SK-N-SH (cell line): ENCODE data around the gene LEKR1. TPM values are rescaled to one million over a fixed set of nuclear protein-coding genes. Genes with fewer than 3 reads are reported as not detected.

ENCODE experiments used
- CTCF ChIA-PET: fragments of 300-600, 350-600 bp; formaldehyde crosslinking; extraction: SDS; loops from one replicate; lab custom pipeline; 2021; lab: Yijun Ruan, JAX
- POLR2A ChIA-PET: fragments of 350-600 bp; sonication (Branson Sonifier 250); formaldehyde crosslinking; extraction: SDS; loops from one replicate; lab custom pipeline; 2020; ENCODE audit warnings: antibody characterized with exemption, inconsistent platforms; lab: Yijun Ruan, JAX
- DNase-seq: peaks from one replicate; pipeline ENCODE4 v3.0.0; 2012
- H2AFZ ChIP-seq: fragments of 200-600 bp; sonication (generic); 2 replicates; pipeline ENCODE4 v1.8.1; 2016; ENCODE audit warnings: antibody characterized with exemption, mild to moderate bottlenecking, low read depth
- H3F3A ChIP-seq: fragments of 200-600 bp; sonication (generic); replicated peaks from 2 replicates; pipeline ENCODE3; 2016; ENCODE audit warnings: antibody characterized with exemption, mild to moderate bottlenecking; ENCODE audit not compliant: insufficient read depth
- H3K27ac ChIP-seq, 2 experiments: fragments of 200-500 bp in 1 of 2; fragments of 200-600 bp in 1 of 2; sonication (Bioruptor generic) in 1 of 2; sonication (generic), shearing (Covaris generic) in 1 of 2; 2 replicates each; pipeline versions ENCODE4 v1.5.1 to v1.6.1; 2014 to 2016; ENCODE audit warnings: low read depth in 2 of 2, inconsistent platforms in 1 of 2, low read length in 1 of 2, mild to moderate bottlenecking in 1 of 2, mixed read lengths in 1 of 2
- H3K27me3 ChIP-seq: fragments of 200-600 bp; sonication (generic), shearing (Covaris generic); 2 replicates; pipeline ENCODE4 v1.6.1; 2016; ENCODE audit warnings: mixed run types; ENCODE audit not compliant: insufficient read depth
- H3K36me3 ChIP-seq, 2 experiments: fragments of 200-500 bp in 1 of 2; fragments of 200-600 bp in 1 of 2; sonication (Bioruptor generic) in 1 of 2; sonication (generic) in 1 of 2; replicated peaks in 1 of 2; 2 replicates each; pipeline versions ENCODE3 to v1.5.1; 2014 to 2016; ENCODE audit warnings: low read length in 1 of 2, mild to moderate bottlenecking in 1 of 2; ENCODE audit not compliant: insufficient read depth in 2 of 2, control insufficient read depth in 1 of 2
- H3K4me1 ChIP-seq, 2 experiments: fragments of 200-500 bp in 1 of 2; fragments of 200-600 bp in 1 of 2; sonication (Bioruptor generic) in 1 of 2; sonication (generic), shearing (Covaris generic) in 1 of 2; 2 replicates each; pipeline versions ENCODE4 v1.5.1 to v1.6.1; 2014 to 2016; ENCODE audit warnings: low read depth in 1 of 2, low read length in 1 of 2, mixed run types in 1 of 2; ENCODE audit not compliant: insufficient read depth in 2 of 2, control insufficient read depth in 1 of 2
- H3K4me2 ChIP-seq: fragments of 200-600 bp; sonication (generic), shearing (Covaris generic); 2 replicates; pipeline ENCODE4 v1.6.1; 2017; ENCODE audit warnings: mixed run types
- H3K4me3 ChIP-seq, 2 experiments: fragments of 200-500 bp in 1 of 2; fragments of 200-600 bp in 1 of 2; sonication (Bioruptor generic) in 1 of 2; sonication (generic), shearing (Covaris generic) in 1 of 2; 2 replicates each; pipeline versions ENCODE4 v1.5.1 to v1.8.1; 2014 to 2016; ENCODE audit warnings: low read depth in 2 of 2, inconsistent platforms in 1 of 2, low read length in 1 of 2, mild to moderate bottlenecking in 1 of 2, mixed read lengths in 1 of 2, moderate library complexity in 1 of 2
- H3K79me2 ChIP-seq: fragments of 200-600 bp; sonication (generic); 2 replicates; pipeline ENCODE4 v1.8.1; 2017; ENCODE audit warnings: mild to moderate bottlenecking; ENCODE audit not compliant: insufficient read depth
- H3K9ac ChIP-seq: fragments of 200-600 bp; sonication (generic); 2 replicates; pipeline ENCODE4 v1.6.1; 2017; ENCODE audit warnings: mixed run types
- H3K9me2 ChIP-seq: fragments of 200-600 bp; sonication (generic); 2 replicates; pipeline ENCODE4 v1.6.1; 2017; ENCODE audit warnings: mixed run types
- H3K9me3 ChIP-seq: fragments of 200-600 bp; sonication (generic); 2 replicates; pipeline ENCODE4 v1.6.1; 2017; ENCODE audit warnings: mixed run types, mild to moderate bottlenecking, moderate library complexity
- H4K20me1 ChIP-seq: fragments of 200-600 bp; sonication (generic); 2 replicates; pipeline ENCODE4 v1.6.1; 2017; ENCODE audit warnings: mild to moderate bottlenecking, mixed run types; ENCODE audit not compliant: insufficient read depth
- CHD2 ChIP-seq: fragments of 150-350 bp; IDR thresholded peaks from 2 replicates; pipeline ENCODE4 v1.6.1; 2018; ENCODE audit warnings: low read length; ENCODE audit not compliant: partially characterized antibody
- CTCF ChIP-seq: fragments of 200-600 bp; sonication (generic); IDR thresholded peaks from 2 replicates; pipeline ENCODE4 v1.6.1; 2017; ENCODE audit warnings: antibody characterized with exemption, mild to moderate bottlenecking, moderate library complexity
- ELF1 ChIP-seq: IDR thresholded peaks from 2 replicates; pipeline ENCODE4 v1.4.0; 2012
- EP300 ChIP-seq, 2 experiments: IDR thresholded peaks; 2 replicates each; pipeline versions ENCODE4 v1.4.0 to v1.6.1; 2012; ENCODE audit warnings: borderline replicate concordance in 1 of 2, low read depth in 1 of 2, low read length in 1 of 2
- EZH2phosphoT487 ChIP-seq: fragments of 200-600 bp; sonication (generic); IDR thresholded peaks from 2 replicates; pipeline ENCODE4 v1.6.1; 2017; ENCODE audit warnings: low read depth, mixed run types, mild to moderate bottlenecking, antibody characterized with exemption, moderate library complexity, borderline replicate concordance
- FOXM1 ChIP-seq: IDR thresholded peaks from 2 replicates; pipeline ENCODE4 v1.4.0; 2012; ENCODE audit warnings: low read depth, mild to moderate bottlenecking
- GABPA ChIP-seq: IDR thresholded peaks from 2 replicates; pipeline ENCODE4 v1.4.0; 2012; ENCODE audit warnings: low read depth, mild to moderate bottlenecking
- GATA2 ChIP-seq: sonication (generic); formaldehyde crosslinking; IDR thresholded peaks from 2 replicates; pipeline ENCODE4 v1.5.0; 2020; ENCODE audit warnings: mild to moderate bottlenecking, missing genetic modification reagents
- MAX ChIP-seq: IDR thresholded peaks from 2 replicates; pipeline ENCODE4 v1.4.0; 2012; ENCODE audit warnings: low read depth
- MEF2A ChIP-seq: IDR thresholded peaks from 2 replicates; pipeline ENCODE4 v1.4.0; 2012; ENCODE audit warnings: low read depth, borderline replicate concordance
- NRF1 ChIP-seq: IDR thresholded peaks from 2 replicates; pipeline ENCODE4 v1.6.1; 2012; ENCODE audit warnings: low read depth, mild to moderate bottlenecking, low read length
- RAD21 ChIP-seq: IDR thresholded peaks from 2 replicates; pipeline ENCODE4 v1.6.1; 2012; ENCODE audit warnings: mild to moderate bottlenecking, low read length
- RFX5 ChIP-seq: IDR thresholded peaks from 2 replicates; pipeline ENCODE4 v1.6.1; 2012; ENCODE audit warnings: mild to moderate bottlenecking, improper control_type of control experiment, low read length
- RXRA ChIP-seq: IDR thresholded peaks from 2 replicates; pipeline ENCODE4 v1.4.0; 2012; ENCODE audit warnings: low read depth, mild to moderate bottlenecking, borderline replicate concordance
- TEAD4 ChIP-seq: IDR thresholded peaks from 2 replicates; pipeline ENCODE4 v1.4.0; 2012; ENCODE audit warnings: mild to moderate bottlenecking, borderline replicate concordance; ENCODE audit not compliant: insufficient read depth
- USF2 ChIP-seq: fragments of 150-350 bp; IDR thresholded peaks from 2 replicates; pipeline ENCODE4 v1.6.1; 2017; ENCODE audit warnings: antibody characterized with exemption, low read length, low read depth, borderline replicate concordance
- WGBS: methylation state at CpG from one replicate; pipeline ENCODE4 v1.1.6; 2017; ENCODE audit warnings: low lambda C conversion rate; 5-methylcytosine and 5-hydroxymethylcytosine counted together
- polyA plus RNA-seq, 3 experiments: library from polyadenylated mRNA; depleted of rRNA; stranded (reverse); fragments of >200 nt; gene quantifications; 2 replicates each; pipeline ENCODE4 v1.2.3, GENCODE V29; 2012
- TF ChIP-seq, protein P1 (sequence below): IDR thresholded peaks from 2 replicates; pipeline ENCODE4 v1.4.0; 2012; ENCODE audit warnings: low read depth, borderline replicate concordance
- TF ChIP-seq, protein P2 (sequence below): IDR thresholded peaks from 2 replicates; pipeline ENCODE4 v1.4.0; 2012; ENCODE audit warnings: low read depth, borderline replicate concordance
- TF ChIP-seq, protein P3 (sequence below): IDR thresholded peaks from 2 replicates; pipeline ENCODE4; 2012

The LEKR1 gene
- polyA plus RNA-seq, 1 of the 3 experiments (the other 2 are of a cell fraction): 0.30 TPM

DNA sequence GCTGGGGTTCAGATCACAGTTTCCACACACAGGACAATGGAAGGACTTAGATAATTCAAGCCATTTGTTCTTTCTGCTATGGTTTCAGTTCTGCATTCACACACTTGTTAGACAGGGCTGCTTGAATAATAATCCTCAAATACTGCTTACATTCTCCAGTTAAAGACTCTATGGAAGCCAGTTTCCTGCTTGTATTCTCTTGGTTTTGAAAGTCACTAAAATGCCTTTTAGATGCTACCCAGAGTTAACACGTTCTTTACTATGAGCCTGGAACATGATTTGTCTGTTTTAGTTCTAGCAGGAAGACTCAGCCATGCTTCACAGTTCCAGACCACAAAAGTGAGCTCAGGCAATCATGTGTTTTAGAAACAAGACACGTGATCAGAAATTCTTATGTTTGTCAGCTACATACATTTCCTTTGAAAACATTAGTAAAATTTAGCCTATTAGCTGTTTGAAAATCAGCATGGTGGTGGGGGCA, 152.4 kb downstream of the LEKR1 start (continued):
- no peak for TF ChIP-seq GATA2 (CRISPR knock-in tag)
- TF ChIP-seq, all 33 proteins: peak for 0

DNA sequence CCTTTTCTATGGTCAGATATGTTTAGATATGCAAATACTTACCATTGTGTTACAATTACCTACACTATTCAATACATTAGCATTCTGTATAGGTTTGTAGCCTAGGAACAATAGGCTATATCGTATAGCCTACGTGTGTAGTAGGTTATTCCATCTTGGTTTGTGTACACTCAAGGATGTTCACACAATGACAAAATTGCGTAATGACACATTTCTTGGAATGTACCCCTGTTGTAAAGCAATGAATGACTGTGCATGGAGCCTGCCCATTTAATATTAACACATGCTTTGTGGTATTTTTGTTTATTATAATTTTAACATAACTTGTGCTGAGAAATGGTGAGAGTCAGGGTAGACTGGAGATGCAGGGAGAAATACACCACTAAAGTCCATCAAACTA, 154.9 kb downstream of the LEKR1 start:
- POLR2A ChIA-PET: no interaction called here
- Histone ChIP-seq H3F3A (no peaks in the 10 kb centered on the region), H3K9me3 (no peaks in the 10 kb centered on the region), H3K27ac (no peak overlapping the region), H3K4me3 (no peak overlapping the region), H3K79me2 (no peaks in the 10 kb centered on the region), H2AFZ (no peak overlapping the region), H4K20me1 (no peaks in the 10 kb centered on the region), H3K9me2 (no peaks in the 10 kb centered on the region), H3K4me1 (no peaks in the 10 kb centered on the region), H3K4me2 (no peak overlapping the region), H3K36me3 (no peaks in the 10 kb centered on the region), H3K27me3 (0 out of 2 replicates have a peak, but pooled peaks cover 5% of the 10 kb centered on the region), H3K9ac (no peak overlapping the region)
- WGBS: 87% methylated on average over 3 of the region's 3 CpGs
- TF ChIP-seq, protein P1, sequence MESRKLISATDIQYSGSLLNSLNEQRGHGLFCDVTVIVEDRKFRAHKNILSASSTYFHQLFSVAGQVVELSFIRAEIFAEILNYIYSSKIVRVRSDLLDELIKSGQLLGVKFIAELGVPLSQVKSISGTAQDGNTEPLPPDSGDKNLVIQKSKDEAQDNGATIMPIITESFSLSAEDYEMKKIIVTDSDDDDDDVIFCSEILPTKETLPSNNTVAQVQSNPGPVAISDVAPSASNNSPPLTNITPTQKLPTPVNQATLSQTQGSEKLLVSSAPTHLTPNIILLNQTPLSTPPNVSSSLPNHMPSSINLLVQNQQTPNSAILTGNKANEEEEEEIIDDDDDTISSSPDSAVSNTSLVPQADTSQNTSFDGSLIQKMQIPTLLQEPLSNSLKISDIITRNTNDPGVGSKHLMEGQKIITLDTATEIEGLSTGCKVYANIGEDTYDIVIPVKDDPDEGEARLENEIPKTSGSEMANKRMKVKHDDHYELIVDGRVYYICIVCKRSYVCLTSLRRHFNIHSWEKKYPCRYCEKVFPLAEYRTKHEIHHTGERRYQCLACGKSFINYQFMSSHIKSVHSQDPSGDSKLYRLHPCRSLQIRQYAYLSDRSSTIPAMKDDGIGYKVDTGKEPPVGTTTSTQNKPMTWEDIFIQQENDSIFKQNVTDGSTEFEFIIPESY: no peak
- TF ChIP-seq, protein P2, sequence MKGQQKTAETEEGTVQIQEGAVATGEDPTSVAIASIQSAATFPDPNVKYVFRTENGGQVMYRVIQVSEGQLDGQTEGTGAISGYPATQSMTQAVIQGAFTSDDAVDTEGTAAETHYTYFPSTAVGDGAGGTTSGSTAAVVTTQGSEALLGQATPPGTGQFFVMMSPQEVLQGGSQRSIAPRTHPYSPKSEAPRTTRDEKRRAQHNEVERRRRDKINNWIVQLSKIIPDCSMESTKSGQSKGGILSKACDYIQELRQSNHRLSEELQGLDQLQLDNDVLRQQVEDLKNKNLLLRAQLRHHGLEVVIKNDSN: no peak
- TF ChIP-seq TEAD4 (no peak), ELF1 (no peak), USF2 (no peak), EP300 (IDR thresholded peaks at IDR 0.05; ENCODE audit: borderline replicate concordance in 1 of 2, low read depth in 1 of 2, low read length in 1 of 2) (no peak), MEF2A (no peak), EZH2phosphoT487 (no peak), RXRA (no peak)
- no peak for DNase-seq
- CTCF ChIA-PET: interaction anchor here (1.1 kb wide), 1 partner anchor 308 kb away, joined by 3 read pairs; no protein-coding TSS in a partner anchor

DNA sequence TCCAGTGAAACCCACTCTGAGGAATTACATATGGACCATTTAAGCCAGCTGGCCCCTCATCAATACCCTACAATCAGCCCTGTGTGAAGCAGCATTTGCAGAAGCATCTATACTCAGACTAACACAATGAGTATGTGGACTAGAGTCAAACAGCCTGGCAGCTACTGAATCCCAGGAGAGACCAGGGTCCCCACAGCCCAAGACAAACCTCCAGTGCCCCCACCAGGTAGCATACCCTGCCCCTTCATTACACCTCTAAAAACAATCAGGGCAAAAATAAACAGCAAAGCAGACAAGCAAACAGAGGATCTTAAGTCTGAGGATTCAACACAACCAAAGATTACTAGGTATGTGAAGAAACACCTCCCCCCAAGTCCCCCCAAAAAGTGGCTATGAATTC, 157.4 kb downstream of the LEKR1 start:
- H3K4me2 ChIP-seq: no peak overlapping the region
- no peaks in the 10 kb centered on the region for H4K20me1 ChIP-seq
- DNase-seq: no peak
- no peak overlapping the region for H2AFZ ChIP-seq
- H3K9ac ChIP-seq: no peak overlapping the region
- ChIA-PET POLR2A (no interaction called here), CTCF (no interaction called here)
- no peaks in the 10 kb centered on the region for H3K79me2 ChIP-seq
- H3K27me3 ChIP-seq: no peaks in the 10 kb centered on the region
- no peaks in the 10 kb centered on the region for H3K9me2 ChIP-seq
- H3K4me3 ChIP-seq: no peak overlapping the region
- H3F3A ChIP-seq: no peaks in the 10 kb centered on the region
- H3K9me3 ChIP-seq: no peaks in the 10 kb centered on the region
- no peaks in the 10 kb centered on the region for H3K4me1 ChIP-seq
- no peaks in the 10 kb centered on the region for H3K36me3 ChIP-seq
- no peak overlapping the region for H3K27ac ChIP-seq
- TF ChIP-seq RFX5 (no peak), NRF1 (no peak), FOXM1 (no peak), GATA2 (CRISPR knock-in tag) (no peak), MEF2A (no peak), CHD2 (no peak), CTCF (no peak), GABPA (no peak), RAD21 (no peak), MAX (no peak)
- TF ChIP-seq, protein P3, sequence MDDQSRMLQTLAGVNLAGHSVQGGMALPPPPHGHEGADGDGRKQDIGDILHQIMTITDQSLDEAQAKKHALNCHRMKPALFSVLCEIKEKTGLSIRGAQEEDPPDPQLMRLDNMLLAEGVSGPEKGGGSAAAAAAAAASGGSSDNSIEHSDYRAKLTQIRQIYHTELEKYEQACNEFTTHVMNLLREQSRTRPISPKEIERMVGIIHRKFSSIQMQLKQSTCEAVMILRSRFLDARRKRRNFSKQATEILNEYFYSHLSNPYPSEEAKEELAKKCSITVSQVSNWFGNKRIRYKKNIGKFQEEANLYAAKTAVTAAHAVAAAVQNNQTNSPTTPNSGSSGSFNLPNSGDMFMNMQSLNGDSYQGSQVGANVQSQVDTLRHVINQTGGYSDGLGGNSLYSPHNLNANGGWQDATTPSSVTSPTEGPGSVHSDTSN: no peak
